Ishikawa (cell line): ENCODE measurements around the gene TPM1.

Source experiments
- CEBPB ChIP-seq: IDR thresholded peaks from 2 replicates; pipeline ENCODE4 v1.6.1; 2012
- CREB1 ChIP-seq: IDR thresholded peaks from 2 replicates; pipeline ENCODE4 v1.6.1; 2012; ENCODE audit warnings: low read depth
- EP300 ChIP-seq: IDR thresholded peaks from 2 replicates; pipeline ENCODE4 v1.6.1; 2012; ENCODE audit warnings: borderline replicate concordance
- FOXM1 ChIP-seq: IDR thresholded peaks from 2 replicates; pipeline ENCODE4 v1.6.1; 2012; ENCODE audit warnings: low read depth, borderline replicate concordance
- NFIC ChIP-seq: IDR thresholded peaks from 2 replicates; pipeline ENCODE4 v1.6.1; 2012
- TCF12 ChIP-seq: IDR thresholded peaks from 2 replicates; pipeline ENCODE4 v1.6.1; 2012; ENCODE audit warnings: low read depth

GRCh38 chr15:63035977-63036376 is 6.6 kb upstream of the TPM1 start:
- TF ChIP-seq FOXM1 (no peak), CEBPB (no peak), CREB1 (no peak), TCF12 (no peak), NFIC (no peak), EP300 (no peak)
